Vein endothelial cell (primary cell): Measurements from ENCODE around the gene OR10H5. TPM values are rescaled to one million over a fixed set of nuclear protein-coding genes. Genes with fewer than 3 reads are reported as not detected.

ENCODE experiments used
- total RNA-seq: library from RNA; depleted of rRNA; stranded (reverse); fragments of >200 nt; gene quantifications from 2 replicates; pipeline ENCODE4 v1.2.3, GENCODE V29; 2012

The OR10H5 gene, protein sequence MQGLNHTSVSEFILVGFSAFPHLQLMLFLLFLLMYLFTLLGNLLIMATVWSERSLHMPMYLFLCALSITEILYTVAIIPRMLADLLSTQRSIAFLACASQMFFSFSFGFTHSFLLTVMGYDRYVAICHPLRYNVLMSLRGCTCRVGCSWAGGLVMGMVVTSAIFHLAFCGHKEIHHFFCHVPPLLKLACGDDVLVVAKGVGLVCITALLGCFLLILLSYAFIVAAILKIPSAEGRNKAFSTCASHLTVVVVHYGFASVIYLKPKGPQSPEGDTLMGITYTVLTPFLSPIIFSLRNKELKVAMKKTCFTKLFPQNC
- total RNA-seq: not detected in 2 replicates

DNA sequence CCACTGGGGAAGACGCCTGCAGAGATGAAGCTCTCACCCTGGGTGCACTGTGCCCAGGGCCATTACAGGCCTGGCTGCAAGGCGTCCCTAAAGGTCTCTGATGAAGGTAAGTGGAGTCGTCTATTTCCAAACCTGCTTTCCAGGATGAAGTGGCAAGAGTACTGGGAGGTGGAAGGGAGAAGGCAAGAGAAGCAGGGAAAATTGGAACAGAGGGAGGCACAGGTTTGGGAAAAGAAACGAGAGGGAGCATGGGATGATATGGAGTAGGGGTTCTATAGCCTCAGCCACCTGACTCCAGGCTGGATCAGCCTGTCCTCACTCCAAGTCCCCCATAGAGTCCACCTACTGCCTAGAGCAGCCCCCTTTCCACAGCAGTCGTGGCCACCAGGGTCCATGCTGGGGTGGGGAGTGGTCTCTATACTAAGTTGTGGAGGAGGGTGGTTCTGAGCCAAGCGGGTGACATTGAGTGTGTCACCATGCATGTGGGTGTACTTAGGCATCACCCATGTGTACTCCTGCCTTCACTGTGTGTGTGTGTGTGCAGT is at the start of gene OR10H5:
Gene OR10H5, plus strand, starts transcription at position 51 of the 545 bp plus-strand sequence. CDS start 6,388 bp downstream, outside the sequence.

DNA sequence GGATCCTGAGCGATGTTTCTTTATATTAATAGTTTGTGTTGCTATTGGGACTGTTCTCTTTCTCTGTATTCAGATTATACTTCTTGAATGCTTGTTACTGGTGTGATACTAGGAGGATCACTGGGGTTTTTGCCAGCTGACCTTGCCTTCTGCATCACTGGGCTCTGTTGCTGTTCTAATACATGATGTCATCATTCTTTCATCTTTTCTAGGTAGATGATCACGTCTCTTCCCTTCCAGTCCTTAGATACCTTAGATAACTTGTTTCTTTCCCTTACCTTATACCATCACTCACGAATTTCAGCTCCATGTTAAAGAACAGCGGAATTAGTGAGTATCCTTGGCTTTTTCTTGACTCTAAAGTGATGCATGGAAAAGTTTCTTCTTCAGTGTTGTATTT is 49.7 kb upstream of the OR10H5 start, which contains the start of gene OR10H3:
Gene OR10H3, plus strand, starts transcription at position 264 of the 400 bp plus-strand sequence. CDS start 3,408 bp downstream, outside the sequence.

DNA sequence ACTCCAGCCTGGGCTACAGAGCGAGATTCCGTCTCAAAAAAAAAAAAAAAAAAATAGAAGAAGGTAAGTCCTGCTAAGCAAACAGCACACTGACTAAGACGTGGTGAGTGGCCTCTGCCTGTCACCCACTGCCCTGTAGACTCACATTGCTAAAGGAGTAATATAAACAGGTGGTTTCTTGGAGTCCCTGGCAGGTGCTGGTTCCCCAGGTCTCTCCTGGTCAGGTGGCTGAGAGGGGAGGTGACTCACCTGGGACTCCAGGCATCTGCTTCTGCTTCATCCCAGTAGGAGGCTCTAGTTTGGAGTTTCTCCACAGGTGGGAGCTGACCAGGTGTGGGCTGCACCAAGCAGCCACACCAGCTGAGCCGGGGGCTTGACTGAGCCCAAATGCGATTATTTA is 27.8 kb downstream of the OR10H5 start, which contains the start of gene OR10H1:
Gene OR10H1, minus strand, starts transcription at position 359 of the 400 bp plus-strand sequence. CDS start 7,627 bp downstream, outside the sequence.

Other genes starting within 250 kb of the OR10H5 start
- not detected in 2 replicates for gene CYP4F8, start 172.4 kb upstream of the OR10H5 start, total RNA-seq
- not detected in 2 replicates for gene CYP4F3, start 146.8 kb upstream of the OR10H5 start, total RNA-seq
- not detected in 2 replicates for gene CYP4F12, start 114.6 kb upstream of the OR10H5 start, total RNA-seq
- gene OR10H2, start 59.6 kb upstream of the OR10H5 start, total RNA-seq: not detected in 2 replicates
- not detected in 2 replicates for gene OR10H3, start 49.7 kb upstream of the OR10H5 start, total RNA-seq
- not detected in 2 replicates for gene OR10H1, start 28.0 kb downstream of the OR10H5 start, total RNA-seq
- gene CYP4F2, start 110.4 kb downstream of the OR10H5 start, total RNA-seq: not detected in 2 replicates
- not detected in 2 replicates for gene CYP4F11, start 146.9 kb downstream of the OR10H5 start, total RNA-seq
- gene OR10H4, start 161.3 kb downstream of the OR10H5 start, total RNA-seq: not detected in 2 replicates